Upper lobe of left lung (tissue), 6 donors: ENCODE measurements around the gene GRIK5. TPM values are rescaled to one million over a fixed set of nuclear protein-coding genes. Genes with fewer than 3 reads are reported as not detected.
A peak's percentile ranks its signal among the peaks of the same experiment; 100 is the strongest.

Source experiments
- ATAC-seq, 2 donors: fragments of 200-7000 bp; cut with Tn5 transposase; one replicate each; pipeline ENCODE4 v1.9.1; 2022; ENCODE audit warnings: mild to moderate bottlenecking in 2 of 2, moderate library complexity in 2 of 2; ENCODE audit not compliant: low FRiP score in 2 of 2
- DNase-seq, 2 donors: peaks; one replicate each; pipeline ENCODE4 v3.0.0-alpha.2; 2019 to 2020
- H3K27ac ChIP-seq, 4 donors: fragments of 200-600 bp; sonication (generic); one replicate each; pipeline ENCODE4 v1.5.1; 2016 to 2019
- H3K27me3 ChIP-seq, 4 donors: fragments of 200-600 bp; sonication (generic); one replicate each; pipeline ENCODE4 v1.5.1; 2017 to 2019
- H3K36me3 ChIP-seq, 4 donors: fragments of 200-600 bp; sonication (generic); one replicate each; pipeline ENCODE4 v1.5.1; 2016 to 2019
- H3K4me1 ChIP-seq, 4 donors: fragments of 200-600 bp; sonication (generic); one replicate each; pipeline ENCODE4 v1.5.1; 2018 to 2019
- H3K4me3 ChIP-seq, 4 donors: fragments of 200-600 bp; sonication (generic); one replicate each; pipeline ENCODE4 v1.5.1; 2017 to 2019; ENCODE audit warnings: mild to moderate bottlenecking in 2 of 4, moderate library complexity in 1 of 4
- H3K9me3 ChIP-seq, 4 donors: fragments of 200-600 bp; sonication (generic); one replicate each; pipeline ENCODE4 v1.5.1; 2018 to 2019
- EP300 ChIP-seq, 4 donors: sonication (generic); formaldehyde crosslinking; IDR thresholded peaks; one replicate each; pipeline ENCODE4 v1.5.1; 2017; ENCODE audit warnings: antibody characterized with exemption in 4 of 4, control low read depth in 2 of 4
- POLR2A ChIP-seq, 4 donors: fragments of 450-650 bp; IDR thresholded peaks; one replicate each; pipeline ENCODE4 v1.5.1; 2016 to 2017; ENCODE audit warnings: antibody characterized with exemption in 4 of 4, mild to moderate bottlenecking in 2 of 4
- POLR2AphosphoS5 ChIP-seq, 2 donors: sonication (generic); formaldehyde crosslinking; IDR thresholded peaks; one replicate each; pipeline ENCODE4 v1.5.1; 2017; ENCODE audit warnings: antibody characterized with exemption in 2 of 2
- WGBS, 2 donors: methylation state at CpG; one replicate each; pipeline ENCODE4 v1.1.5; 2017 to 2018; 5-methylcytosine and 5-hydroxymethylcytosine counted together
- total RNA-seq, 6 donors: library from RNA; depleted of rRNA in 4 of 6; stranded (reverse); fragments of >200 nt in 4 of 6; gene quantifications; one replicate each; pipeline versions ENCODE4 v1.1.0 to v1.2.1, GENCODE V29; 2016 to 2021
- TF ChIP-seq, protein P1 (sequence below), 6 experiments: fragments of 450-650 bp in 4 of 6; fragments of 200-600 bp in 2 of 6; sonication (generic) in 2 of 6; IDR thresholded peaks; one replicate each; pipeline ENCODE4 v1.5.1; 2016 to 2019; ENCODE audit warnings: antibody characterized with exemption in 6 of 6
- donor health status: DM: no; HTN: no; CAD: no; lungs with moderate emphysema.
- donor health status: DM: no; HTN: yes; CAD: no; lungs with severe emphysema.

Gene GRIK5
- total RNA-seq, 6 donors from 2014 or later = 0.15 to 2.7 (median 0.54) TPM; not detected in 1

DNA sequence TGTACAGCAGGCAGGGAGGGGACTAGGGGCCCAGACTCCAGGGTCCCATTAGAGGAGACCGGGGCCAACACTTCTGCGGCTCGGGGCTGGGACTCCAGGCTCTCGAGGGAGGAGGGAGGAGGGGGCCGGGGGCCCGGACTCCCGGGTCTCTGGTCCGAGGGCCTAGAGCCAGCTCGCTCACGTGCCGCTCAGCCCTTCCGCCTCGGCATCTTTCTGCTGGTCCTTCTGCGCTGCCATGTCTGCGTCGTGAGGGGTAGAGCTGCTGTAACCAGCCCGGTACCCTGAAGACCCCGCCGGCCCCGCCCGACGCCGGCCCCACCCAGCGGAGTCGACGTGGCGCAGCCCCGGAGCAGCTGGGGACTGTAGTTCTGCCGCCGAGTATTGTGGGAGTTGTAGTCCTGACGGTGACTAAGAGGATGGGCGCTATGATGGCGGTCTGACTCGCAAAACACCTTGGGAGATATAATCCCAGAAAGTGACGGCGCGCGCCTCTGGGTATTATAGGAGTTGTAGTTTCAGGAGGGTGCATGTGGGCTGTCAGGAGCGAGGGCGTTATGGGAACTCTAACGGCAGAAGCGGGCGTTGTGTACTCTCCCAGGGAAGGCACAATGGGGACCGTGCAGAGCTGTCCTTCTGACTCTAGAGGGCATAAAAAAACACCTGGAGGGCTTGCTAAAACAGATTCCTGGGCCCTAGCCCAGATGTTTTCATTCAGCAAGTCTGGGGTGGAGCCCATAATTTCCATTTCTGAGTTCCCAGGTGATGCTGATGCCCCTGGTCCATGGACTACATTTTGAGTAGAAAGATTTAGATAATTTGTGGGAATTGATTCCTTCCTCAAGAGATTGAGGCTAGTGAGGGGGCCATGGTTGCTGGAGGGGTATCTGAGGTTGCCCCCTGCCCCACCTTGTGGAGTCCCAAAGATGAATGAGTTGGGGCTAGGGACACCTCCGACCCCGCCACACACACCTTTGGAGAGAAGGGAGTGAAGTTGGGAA is 110.7 kb downstream of the GRIK5 start, which contains the start of gene RABAC1:
RABAC1 (minus strand) TSS at position 266 of the 998 bp plus-strand sequence; CDS start at position 237, 29 bp downstream.
- TF ChIP-seq, protein P1, sequence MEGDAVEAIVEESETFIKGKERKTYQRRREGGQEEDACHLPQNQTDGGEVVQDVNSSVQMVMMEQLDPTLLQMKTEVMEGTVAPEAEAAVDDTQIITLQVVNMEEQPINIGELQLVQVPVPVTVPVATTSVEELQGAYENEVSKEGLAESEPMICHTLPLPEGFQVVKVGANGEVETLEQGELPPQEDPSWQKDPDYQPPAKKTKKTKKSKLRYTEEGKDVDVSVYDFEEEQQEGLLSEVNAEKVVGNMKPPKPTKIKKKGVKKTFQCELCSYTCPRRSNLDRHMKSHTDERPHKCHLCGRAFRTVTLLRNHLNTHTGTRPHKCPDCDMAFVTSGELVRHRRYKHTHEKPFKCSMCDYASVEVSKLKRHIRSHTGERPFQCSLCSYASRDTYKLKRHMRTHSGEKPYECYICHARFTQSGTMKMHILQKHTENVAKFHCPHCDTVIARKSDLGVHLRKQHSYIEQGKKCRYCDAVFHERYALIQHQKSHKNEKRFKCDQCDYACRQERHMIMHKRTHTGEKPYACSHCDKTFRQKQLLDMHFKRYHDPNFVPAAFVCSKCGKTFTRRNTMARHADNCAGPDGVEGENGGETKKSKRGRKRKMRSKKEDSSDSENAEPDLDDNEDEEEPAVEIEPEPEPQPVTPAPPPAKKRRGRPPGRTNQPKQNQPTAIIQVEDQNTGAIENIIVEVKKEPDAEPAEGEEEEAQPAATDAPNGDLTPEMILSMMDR (IDR thresholded peaks at IDR 0.05) = peak in 1 of 6 experiments; percentile 13
- TF ChIP-seq POLR2AphosphoS5 (IDR thresholded peaks at IDR 0.05) = peak; percentile 60 to 81
- TF ChIP-seq EP300 (IDR thresholded peaks at IDR 0.05) = no peak
- peak in 1 of 4 donors; percentile 4 for TF ChIP-seq POLR2A (IDR thresholded peaks at IDR 0.05)
- ATAC-seq = peak; percentile 93 to 97
- Histone ChIP-seq H3K9me3 (no peaks in the 10 kb centered on the region), H3K4me1 (peaks cover 12 to 21% (median 20%) of the 10 kb centered on the region in 4 donors), H3K36me3 (peaks cover 0 to 24% (median 10%) of the 10 kb centered on the region in 4 donors), H3K27me3 (no peaks in the 10 kb centered on the region), H3K27ac (peak within 1 kb of the TSS; percentile 88 to 94 (median 94)), H3K4me3 (peak within 1 kb of the TSS; percentile 82 to 99 (median 94))
- DNase-seq = peak; percentile 95 to 97
- 5 to 12% methylated on average over 17 to 45 of the region's 46 CpGs for WGBS, 2 donors

DNA sequence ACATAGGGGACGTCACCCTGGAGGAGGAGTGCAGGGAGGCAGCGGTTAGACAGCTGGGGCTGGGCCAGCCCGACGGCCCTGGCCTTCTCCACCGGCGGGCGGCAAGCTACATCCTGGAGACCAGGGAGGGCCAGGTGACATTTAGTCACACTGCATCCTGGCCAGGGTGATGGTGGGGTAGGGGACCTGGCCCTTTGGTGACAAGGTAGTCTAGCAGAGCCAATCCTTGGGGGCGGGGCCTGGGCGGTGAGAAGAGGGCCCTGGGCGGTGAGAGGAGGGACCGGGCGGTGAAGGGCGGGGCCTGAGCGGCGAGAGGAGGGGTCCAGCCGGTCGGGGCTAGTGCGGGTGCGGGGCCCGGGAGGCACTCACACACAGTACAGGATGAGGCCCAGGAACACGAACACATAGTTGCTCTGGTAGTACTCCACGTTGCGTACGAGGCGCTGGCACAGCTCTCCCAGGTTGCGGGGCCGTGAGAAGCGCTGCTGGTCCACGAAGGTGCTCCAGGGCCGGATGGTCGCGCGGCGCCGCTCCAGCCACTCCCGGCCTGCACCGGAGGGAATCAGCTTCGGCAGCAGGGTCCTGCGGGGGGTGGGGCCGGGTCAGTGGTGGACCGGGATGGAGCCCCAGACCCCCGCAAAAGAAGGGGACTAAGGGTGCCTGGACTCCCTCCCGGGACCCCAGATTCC is 111.5 kb downstream of the GRIK5 start:
- Histone ChIP-seq H3K9me3 (no peaks in the 10 kb centered on the region), H3K36me3 (peaks cover 0 to 24% (median 10%) of the 10 kb centered on the region in 4 donors), H3K27ac (peak overlapping the region; percentile 88 to 94 (median 94)), H3K4me1 (peaks cover 12 to 21% (median 20%) of the 10 kb centered on the region in 4 donors), H3K27me3 (no peaks in the 10 kb centered on the region), H3K4me3 (peak overlapping the region; percentile 82 to 99 (median 94))
- ATAC-seq = peak; percentile 92 to 93
- DNase-seq = peak; percentile 95 to 96
- peak in 3 of 4 donors; percentile 13 to 75 (median 73) for TF ChIP-seq POLR2A (IDR thresholded peaks at IDR 0.05)
- peak; percentile 85 to 89 for TF ChIP-seq POLR2AphosphoS5 (IDR thresholded peaks at IDR 0.05)
- TF ChIP-seq EP300 (IDR thresholded peaks at IDR 0.05) = no peak
- TF ChIP-seq, protein P1 (IDR thresholded peaks at IDR 0.05) = no peak
- 2% methylated on average over 39 of the region's 43 CpGs; no CpG with 5 or more reads in 1 of the 2 donors for WGBS, 2 donors

DNA sequence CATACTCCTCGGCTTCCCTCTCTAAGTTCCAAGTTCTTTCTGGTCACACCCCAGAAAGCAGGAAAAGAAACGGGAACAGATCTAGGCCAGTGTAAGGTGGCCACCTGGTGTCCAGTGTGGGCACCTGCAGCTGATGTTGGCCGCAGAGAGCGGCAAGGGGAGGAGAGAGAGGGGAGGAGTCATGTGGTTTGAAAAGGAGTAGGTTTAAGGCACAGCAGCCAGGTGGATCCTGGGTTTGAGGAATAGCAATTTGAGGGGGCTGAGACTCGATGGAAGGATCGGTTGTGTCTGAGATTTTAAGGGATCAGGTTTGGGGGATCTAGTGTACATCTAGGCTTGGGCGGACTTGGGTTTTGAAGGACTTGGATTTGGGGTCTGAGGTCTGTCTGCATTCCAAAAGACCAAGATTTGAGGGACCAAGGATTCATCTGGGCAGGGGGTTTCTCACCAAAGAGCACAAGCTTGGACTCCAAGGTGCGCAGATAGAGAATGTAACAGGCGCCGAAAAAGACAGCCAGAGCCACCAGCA is 112.1 kb downstream of the GRIK5 start:
- ATAC-seq (peak; percentile 74 to 93), DNase-seq (peak in 1 of 2 donors; percentile 88)
- Histone ChIP-seq H3K9me3 (no peaks in the 10 kb centered on the region), H3K4me1 (peaks cover 12 to 21% (median 20%) of the 10 kb centered on the region in 4 donors), H3K27ac (peak overlapping the region; percentile 88 to 94 (median 94)), H3K36me3 (peaks cover 0 to 24% (median 10%) of the 10 kb centered on the region in 4 donors), H3K4me3 (peak overlapping the region in 3 of 4 donors; percentile 82 to 99 (median 89)), H3K27me3 (no peaks in the 10 kb centered on the region)
- TF ChIP-seq POLR2A (IDR thresholded peaks at IDR 0.05) (no peak), EP300 (IDR thresholded peaks at IDR 0.05) (no peak), POLR2AphosphoS5 (IDR thresholded peaks at IDR 0.05) (no peak)
- TF ChIP-seq, protein P1 (IDR thresholded peaks at IDR 0.05) = peak; percentile 84 to 90 (median 86)
- WGBS, 2 donors = 15 to 18% methylated on average over 8 to 10 of the region's 10 CpGs

DNA sequence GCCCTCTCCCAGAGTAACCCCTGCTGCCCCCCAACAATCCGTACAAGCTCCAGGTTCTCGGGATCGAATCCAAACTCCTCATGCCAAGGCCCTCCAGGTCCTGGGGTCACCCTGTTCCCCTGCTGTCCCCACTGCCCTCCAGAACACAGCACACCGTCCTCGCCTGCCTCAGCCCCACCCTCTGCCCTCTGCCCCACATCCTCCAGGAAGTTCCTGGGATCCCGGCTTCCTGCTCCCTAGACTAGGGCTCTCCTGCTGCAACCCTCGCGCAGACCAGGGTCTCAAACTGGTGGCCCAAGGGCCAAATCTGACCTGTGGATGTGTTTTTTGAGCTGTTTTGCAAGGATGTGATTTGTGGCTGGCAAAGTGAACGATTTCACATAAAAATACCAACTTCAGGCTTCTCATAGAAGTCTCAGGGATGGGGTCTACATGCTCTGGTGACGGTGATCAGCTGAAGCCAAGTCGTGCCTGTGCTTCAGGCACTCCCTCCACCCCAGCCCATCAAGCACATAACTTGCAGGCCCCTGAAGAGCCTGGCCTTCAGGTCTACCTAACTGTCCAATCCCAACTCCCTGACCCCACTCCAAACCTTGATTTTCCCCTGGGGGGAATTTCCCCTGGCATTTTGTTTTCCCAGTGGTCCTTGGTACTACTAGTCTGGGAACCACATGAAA is 112.7 kb downstream of the GRIK5 start:
- Histone ChIP-seq H3K27ac (peak overlapping the region; percentile 27 to 94 (median 94)), H3K36me3 (peaks cover 0 to 24% (median 10%) of the 10 kb centered on the region in 4 donors), H3K27me3 (no peaks in the 10 kb centered on the region), H3K4me1 (peaks cover 12 to 21% (median 20%) of the 10 kb centered on the region in 4 donors), H3K9me3 (no peaks in the 10 kb centered on the region), H3K4me3 (peak overlapping the region in 1 of 4 donors; percentile 99)
- no peak for DNase-seq
- WGBS, 2 donors = 48 to 79% methylated on average over 6 to 11 of the region's 11 CpGs
- TF ChIP-seq POLR2A (IDR thresholded peaks at IDR 0.05) = no peak
- no peak for TF ChIP-seq POLR2AphosphoS5 (IDR thresholded peaks at IDR 0.05)
- no peak for ATAC-seq
